Muscle layer of colon (tissue), 2 donors: Measurements from ENCODE around the gene DNAAF9.
"Not testable (repeated sequence)": the region's sequence is repeated elsewhere in the genome, so short reads cannot be mapped to it uniquely, and the experiment has no call there.

ENCODE experiments used
- H3K27ac ChIP-seq: one replicate; pipeline ENCODE4 v1.7.0; 2013; ENCODE audit warnings: low read depth, mild to moderate bottlenecking, low read length, moderate library complexity
- H3K27me3 ChIP-seq, 2 donors: one replicate each; pipeline ENCODE4 v1.7.0; 2013; ENCODE audit warnings: low read length in 2 of 2, mild to moderate bottlenecking in 2 of 2; ENCODE audit not compliant: insufficient read depth in 2 of 2, control insufficient read depth in 1 of 2
- H3K36me3 ChIP-seq: one replicate; pipeline ENCODE4 v1.7.0; 2013; ENCODE audit warnings: mild to moderate bottlenecking, low read length; ENCODE audit not compliant: insufficient read depth
- H3K4me1 ChIP-seq: one replicate; pipeline ENCODE4 v1.7.0; 2013; ENCODE audit warnings: mild to moderate bottlenecking, low read length; ENCODE audit not compliant: insufficient read depth
- H3K4me3 ChIP-seq, 2 donors: one replicate each; pipeline ENCODE4 v1.7.0; 2013; ENCODE audit warnings: low read length in 2 of 2, low read depth in 1 of 2, mild to moderate bottlenecking in 1 of 2, moderate library complexity in 1 of 2
- H3K9ac ChIP-seq: one replicate; pipeline ENCODE4 v1.7.0; 2013; ENCODE audit warnings: low read length
- H3K9me3 ChIP-seq: one replicate; pipeline ENCODE4 v1.7.0; 2013; ENCODE audit warnings: mild to moderate bottlenecking, low read length
- donor health status: abdominal sarcoma.
- donor health status: Adenocarcinoma of cecum.

The DNAAF9 gene

DNA sequence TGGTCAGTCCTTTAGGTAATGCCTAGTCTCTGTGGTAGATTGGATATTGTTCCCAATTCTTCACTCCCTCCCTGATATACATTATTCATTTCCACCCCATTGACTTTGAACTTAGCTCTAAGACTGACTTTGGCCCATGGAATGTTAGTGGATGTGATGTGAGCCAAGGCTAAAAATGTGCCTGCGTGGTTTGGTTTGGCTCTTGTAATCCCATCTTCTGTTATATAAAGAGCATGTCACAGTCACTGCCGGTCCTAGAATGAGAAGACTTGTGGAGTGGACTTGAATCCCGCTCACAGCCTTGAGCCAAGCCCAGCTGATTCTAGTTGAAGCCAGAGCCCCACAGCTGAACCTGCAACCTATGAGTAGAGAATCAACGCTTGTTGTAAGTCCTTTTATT, 23.6 kb upstream of the DNAAF9 start:
- Histone ChIP-seq H3K4me1 (no peaks in the 10 kb centered on the region), H3K27ac (no peak overlapping the region), H3K9me3 (no peaks in the 10 kb centered on the region)

DNA sequence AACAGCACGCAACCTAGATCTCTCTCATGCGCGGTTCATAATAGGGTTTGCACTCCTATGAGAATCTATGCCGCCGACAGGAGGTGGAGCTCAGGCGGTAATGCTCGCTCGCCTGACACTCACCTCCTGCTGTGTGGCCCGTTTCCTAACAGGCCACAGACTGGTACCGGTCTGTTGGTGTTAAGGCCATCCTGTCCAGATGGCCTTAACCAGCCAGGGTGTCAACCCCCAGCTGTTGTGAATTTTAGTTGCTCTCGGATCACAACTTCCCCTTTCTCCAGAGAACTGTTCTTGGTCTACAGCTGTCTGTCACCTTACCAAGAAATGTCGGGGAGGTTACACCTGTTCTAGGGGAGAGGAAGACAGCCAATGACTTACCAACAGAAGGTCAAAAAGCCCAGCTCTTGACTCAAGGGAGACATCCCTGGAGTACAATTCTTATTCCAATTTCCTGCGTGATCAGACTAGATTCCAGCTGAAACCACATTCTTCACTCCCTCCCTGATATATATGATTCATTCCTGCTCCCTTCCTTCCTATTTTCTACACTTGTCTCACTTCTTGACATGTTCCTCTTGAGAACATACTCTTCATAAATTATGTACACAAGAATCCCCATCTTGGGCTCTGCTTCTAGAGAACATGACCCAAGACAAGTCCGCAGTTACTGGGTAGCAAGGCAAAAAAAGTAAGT, 23.1 kb upstream of the DNAAF9 start:
- Histone ChIP-seq H3K4me1 (no peaks in the 10 kb centered on the region), H3K36me3 (no peaks in the 10 kb centered on the region), H3K9ac (no peak overlapping the region), H3K9me3 (no peaks in the 10 kb centered on the region), H3K4me3 (no peak overlapping the region), H3K27me3 (no peaks in the 10 kb centered on the region), H3K27ac (no peak overlapping the region)

More for the DNA sequence above, 23.6 kb upstream of the DNAAF9 start:
- H3K36me3 ChIP-seq = no peaks in the 10 kb centered on the region
- no peak overlapping the region for H3K9ac ChIP-seq
- H3K4me3 ChIP-seq = no peak overlapping the region
- no peaks in the 10 kb centered on the region for H3K27me3 ChIP-seq

DNA sequence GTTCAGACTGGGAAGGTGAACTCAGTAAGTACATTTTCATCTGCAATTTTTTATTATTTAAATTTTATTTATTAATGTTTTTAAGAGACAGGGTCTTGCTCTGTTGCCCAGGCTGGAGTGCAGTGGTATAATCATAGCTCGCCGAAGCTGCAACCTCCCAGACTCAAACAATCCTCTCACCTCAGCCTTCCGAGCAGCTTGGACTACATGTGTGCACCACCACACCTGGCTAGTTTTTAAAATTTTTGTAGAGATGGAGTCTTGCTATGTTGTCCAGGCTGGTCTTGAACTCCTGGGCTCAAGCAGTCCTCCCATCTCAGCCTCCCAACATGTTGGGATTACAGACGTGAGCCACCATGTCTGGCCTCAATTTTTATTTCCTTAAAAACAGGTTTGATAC, 19.3 kb upstream of the DNAAF9 start:
- not testable (repeated sequence) for H3K9me3 ChIP-seq, H3K4me3 ChIP-seq, H3K27me3 ChIP-seq, H3K27ac ChIP-seq, H3K9ac ChIP-seq, H3K4me1 ChIP-seq, H3K36me3 ChIP-seq

DNA sequence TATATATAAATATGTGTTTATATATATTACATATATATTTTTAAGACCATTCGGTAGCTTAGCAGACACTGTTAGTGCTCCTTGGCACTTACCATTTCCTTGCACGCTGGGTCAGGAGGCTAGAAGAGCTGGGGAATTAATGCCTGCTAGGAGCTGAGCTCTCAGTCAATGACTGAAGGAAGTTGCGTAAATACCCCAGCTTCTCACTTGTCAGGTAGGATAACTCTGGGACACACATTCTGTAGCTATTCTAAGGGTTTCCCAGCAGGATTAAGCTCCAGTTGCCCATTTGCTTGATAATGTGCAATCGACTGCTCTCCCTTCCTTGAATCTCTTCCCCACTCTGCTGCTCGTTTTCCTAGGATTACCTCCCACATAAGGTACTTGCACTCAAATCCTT, 15.7 kb upstream of the DNAAF9 start:
- Histone ChIP-seq H3K27me3 (no peaks in the 10 kb centered on the region), H3K27ac (no peak overlapping the region), H3K9me3 (no peaks in the 10 kb centered on the region), H3K4me3 (no peak overlapping the region), H3K4me1 (no peaks in the 10 kb centered on the region), H3K9ac (no peak overlapping the region), H3K36me3 (no peaks in the 10 kb centered on the region)

DNA sequence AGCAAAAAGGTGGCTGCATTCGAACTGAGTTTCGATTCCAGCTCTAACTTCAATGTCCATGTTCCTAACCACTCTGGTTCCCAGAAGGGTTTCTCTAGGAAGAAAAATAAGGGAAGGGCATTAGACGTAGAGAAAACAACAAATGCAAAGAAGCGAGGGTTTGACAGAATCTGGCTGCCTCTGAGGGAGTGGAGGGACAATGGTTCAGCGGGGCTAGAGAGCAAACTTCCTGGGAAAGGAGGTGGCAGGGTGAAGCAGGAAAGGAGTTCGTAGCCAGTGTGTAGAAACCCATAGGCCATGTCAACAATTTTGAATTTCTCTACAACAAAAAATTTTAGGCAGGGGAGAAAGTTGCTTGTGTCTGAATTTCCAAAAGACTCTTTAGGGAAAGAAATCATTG, 14.5 kb upstream of the DNAAF9 start:
- H3K4me3 ChIP-seq = no peak overlapping the region
- H3K27ac ChIP-seq = no peak overlapping the region
- H3K27me3 ChIP-seq = no peaks in the 10 kb centered on the region
- H3K4me1 ChIP-seq = no peaks in the 10 kb centered on the region
- no peaks in the 10 kb centered on the region for H3K9me3 ChIP-seq
- no peaks in the 10 kb centered on the region for H3K36me3 ChIP-seq
- no peak overlapping the region for H3K9ac ChIP-seq

DNA sequence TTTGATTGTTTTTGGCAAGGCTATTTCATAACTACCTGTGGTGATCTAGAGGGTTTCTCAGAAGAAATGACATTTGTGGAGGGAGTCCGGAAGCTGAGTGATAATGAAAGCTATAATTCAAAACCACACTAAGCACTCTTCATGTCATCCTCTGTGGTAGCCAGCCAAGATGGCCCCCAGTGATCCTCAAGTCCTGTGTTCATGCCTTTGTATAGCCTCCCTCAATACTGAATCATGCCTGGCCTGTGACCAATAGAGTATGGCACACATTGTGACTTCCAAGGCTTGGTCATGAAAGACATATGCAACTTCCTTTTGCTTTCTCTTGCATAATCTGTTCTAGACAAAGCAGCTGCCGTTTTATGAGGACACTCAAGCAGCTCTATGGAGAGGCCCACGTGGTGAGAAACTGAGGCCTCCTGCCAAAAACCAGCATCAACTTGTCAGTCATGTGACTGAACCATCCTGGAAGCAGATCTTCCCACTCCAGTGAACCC, 12.8 kb upstream of the DNAAF9 start:
- H3K9me3 ChIP-seq = no peaks in the 10 kb centered on the region
- no peak overlapping the region for H3K27ac ChIP-seq
- H3K9ac ChIP-seq = no peak overlapping the region
- no peak overlapping the region for H3K4me3 ChIP-seq
- no peaks in the 10 kb centered on the region for H3K36me3 ChIP-seq
- H3K4me1 ChIP-seq = no peaks in the 10 kb centered on the region
- no peaks in the 10 kb centered on the region for H3K27me3 ChIP-seq

DNA sequence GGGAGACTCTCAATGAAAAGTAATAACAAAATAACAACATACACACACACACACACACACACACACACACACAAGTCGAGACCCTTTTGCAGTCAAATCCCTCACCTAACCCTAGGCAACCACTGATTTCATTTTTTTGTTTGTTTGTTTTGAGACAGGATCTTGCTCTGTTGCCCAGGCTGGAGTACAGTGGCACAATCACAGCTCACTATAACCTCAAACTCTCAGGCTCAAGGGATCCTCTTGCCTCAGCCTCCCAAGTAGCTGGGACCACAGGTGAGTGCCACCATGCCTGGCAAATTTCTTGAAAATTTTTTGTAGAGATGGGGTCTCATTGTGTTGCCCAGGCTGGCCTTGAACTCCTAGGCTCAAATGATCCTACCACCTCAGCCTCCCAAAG, 10.7 kb upstream of the DNAAF9 start:
- not testable (repeated sequence) for H3K36me3 ChIP-seq, H3K27ac ChIP-seq, H3K4me1 ChIP-seq, H3K4me3 ChIP-seq, H3K9me3 ChIP-seq, H3K27me3 ChIP-seq, H3K9ac ChIP-seq

DNA sequence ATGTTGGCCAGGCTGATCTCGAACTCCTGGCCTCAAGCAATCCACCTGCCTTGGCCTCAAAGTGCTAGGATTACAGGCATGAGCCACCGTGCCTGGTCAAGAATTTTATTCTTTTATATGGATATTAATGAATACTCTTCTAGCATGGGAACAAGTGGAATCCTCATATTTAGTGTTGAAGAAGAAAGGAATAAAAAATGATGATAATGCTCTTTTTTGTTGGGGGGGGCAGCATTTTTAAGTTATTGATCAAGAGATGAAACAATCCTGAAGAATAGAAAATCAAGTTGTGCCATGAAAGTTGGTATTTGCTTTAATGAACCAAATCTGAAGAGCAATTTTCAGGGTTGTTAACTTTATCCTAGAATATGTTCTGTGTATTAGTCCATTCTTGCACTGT, 6.7 kb upstream of the DNAAF9 start:
- Histone ChIP-seq H3K36me3 (no peaks in the 10 kb centered on the region), H3K9me3 (no peaks in the 10 kb centered on the region), H3K4me3 (no peak overlapping the region), H3K4me1 (no peaks in the 10 kb centered on the region), H3K27ac (no peak overlapping the region), H3K27me3 (no peaks in the 10 kb centered on the region), H3K9ac (no peak overlapping the region)

DNA sequence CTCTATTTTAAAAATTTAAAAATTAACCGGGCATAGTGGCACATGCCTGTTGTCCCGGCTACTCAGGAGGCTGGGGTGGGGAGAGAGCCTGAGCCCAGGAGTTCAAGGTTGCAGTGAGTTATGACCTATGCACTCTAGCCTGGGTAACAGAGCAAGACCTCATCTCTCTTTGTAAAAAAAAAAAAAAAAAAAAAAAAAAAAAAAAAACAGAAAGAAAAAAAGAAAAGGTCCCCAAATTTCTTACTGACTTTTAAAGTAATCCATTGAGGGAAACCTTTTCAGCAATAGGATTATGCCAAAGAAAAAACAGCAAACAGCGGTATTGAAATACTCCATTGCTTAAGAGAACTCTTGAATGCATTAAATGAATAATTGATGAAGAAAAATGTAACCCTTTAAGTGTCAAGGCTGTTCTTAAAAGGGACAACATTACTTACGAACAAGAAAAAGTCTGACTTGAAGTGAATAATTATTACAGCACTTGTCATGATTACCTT, 6.0 kb upstream of the DNAAF9 start:
- no peaks in the 10 kb centered on the region for H3K36me3 ChIP-seq

DNA sequence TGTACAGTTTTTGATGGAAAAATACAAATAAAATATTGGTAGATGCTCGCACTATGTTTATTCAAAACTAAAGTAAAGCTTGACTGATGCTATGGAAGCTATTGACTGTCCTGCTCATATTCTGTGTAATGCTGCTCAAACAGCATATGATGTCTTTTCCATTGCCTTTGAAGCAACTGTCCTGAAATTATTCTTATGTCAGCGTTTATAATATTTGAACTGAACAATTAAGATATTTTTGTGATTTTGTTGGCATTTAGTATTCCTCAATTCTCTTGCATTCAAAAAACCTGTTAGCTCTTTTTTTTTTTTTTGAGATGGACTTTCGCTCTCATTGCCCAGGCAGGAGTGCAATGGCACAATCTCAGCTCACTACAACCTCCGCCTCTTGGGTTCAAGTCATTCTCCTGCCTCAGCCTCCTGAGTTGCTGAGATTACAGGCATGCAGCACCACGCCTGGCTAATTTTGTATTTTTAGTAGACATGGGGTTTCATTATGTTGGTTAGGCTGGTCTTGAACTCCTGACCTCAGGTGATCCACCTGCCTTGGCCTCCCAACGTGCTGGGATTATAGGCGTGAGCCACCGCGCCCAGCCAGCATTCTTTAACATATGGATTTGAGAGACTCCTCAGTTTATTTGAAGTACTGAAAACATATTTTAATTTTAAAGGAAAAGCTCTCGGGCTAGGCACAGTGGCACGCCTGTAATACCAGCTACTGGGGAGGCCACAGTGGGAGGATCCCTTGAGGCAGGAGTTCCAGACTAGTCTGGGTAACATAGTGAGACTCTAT, 5.3 kb upstream of the DNAAF9 start:
- Histone ChIP-seq H3K27ac (no peak overlapping the region), H3K9me3 (no peaks in the 10 kb centered on the region), H3K4me1 (no peaks in the 10 kb centered on the region), H3K9ac (no peak overlapping the region), H3K27me3 (no peaks in the 10 kb centered on the region), H3K36me3 (no peaks in the 10 kb centered on the region), H3K4me3 (no peak overlapping the region)

More for the DNA sequence above, 6.0 kb upstream of the DNAAF9 start:
- H3K27ac ChIP-seq = no peak overlapping the region
- no peak overlapping the region for H3K9ac ChIP-seq
- H3K9me3 ChIP-seq = no peaks in the 10 kb centered on the region
- H3K4me1 ChIP-seq = no peaks in the 10 kb centered on the region
- H3K4me3 ChIP-seq = no peak overlapping the region
- H3K27me3 ChIP-seq = no peaks in the 10 kb centered on the region

DNA sequence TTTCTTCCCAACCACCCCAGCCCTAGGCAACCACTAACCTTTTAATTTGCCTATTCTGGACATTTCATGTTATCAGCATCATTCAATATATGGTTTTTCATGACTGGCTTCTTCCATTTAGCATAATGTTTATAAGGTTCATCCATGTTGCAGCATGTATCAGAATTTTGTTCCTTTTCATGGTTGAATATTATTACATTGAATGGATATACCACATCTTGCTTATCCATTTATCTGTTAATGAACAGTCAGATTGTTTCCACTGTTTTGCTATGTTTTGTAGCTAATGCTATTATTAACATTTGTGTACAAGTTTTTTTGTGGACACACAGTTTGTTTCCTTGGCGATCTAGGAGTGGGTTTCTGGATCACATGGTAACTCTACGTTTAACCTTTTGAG, 3.0 kb upstream of the DNAAF9 start:
- no peak overlapping the region for H3K27ac ChIP-seq
- H3K4me1 ChIP-seq = peaks cover 9% of the 10 kb centered on the region
- no peak overlapping the region for H3K4me3 ChIP-seq
- H3K36me3 ChIP-seq = no peaks in the 10 kb centered on the region
- no peaks in the 10 kb centered on the region for H3K9me3 ChIP-seq
- no peaks in the 10 kb centered on the region for H3K27me3 ChIP-seq
- no peak overlapping the region for H3K9ac ChIP-seq
